Colonic mucosa (tissue), 4 donors: ENCODE measurements around the gene COMMD9. TPM values are rescaled to one million over a fixed set of nuclear protein-coding genes. Genes with fewer than 3 reads are reported as not detected.

Experiments used
- DNase-seq: peaks from one replicate; pipeline ENCODE4 v3.0.0-alpha.2; 2020
- H3K27ac ChIP-seq: fragments of 200-600 bp; one replicate; pipeline ENCODE4 v1.8.0; 2021
- H3K27me3 ChIP-seq: fragments of 200-600 bp; one replicate; pipeline ENCODE4 v1.8.0; 2021
- H3K36me3 ChIP-seq: fragments of 200-600 bp; one replicate; pipeline ENCODE4 v1.8.0; 2021
- H3K4me1 ChIP-seq: fragments of 200-600 bp; one replicate; pipeline ENCODE4 v1.8.0; 2021; ENCODE audit warnings: mild to moderate bottlenecking
- H3K4me3 ChIP-seq: fragments of 200-600 bp; one replicate; pipeline ENCODE4 v1.8.0; 2021
- H3K9ac ChIP-seq, 2 donors: one replicate each; pipeline ENCODE4 v1.7.0; 2013; ENCODE audit warnings: control low read depth in 2 of 2, low read depth in 2 of 2, low read length in 2 of 2
- H3K9me3 ChIP-seq: fragments of 200-600 bp; one replicate; pipeline ENCODE4 v1.8.0; 2021
- intact Hi-C: fragments of 100-400 bp; cut with DNase I; formaldehyde crosslinking; loops from one replicate; pipeline ENCODE4 v1.14.1; 2022
- total RNA-seq, 2 donors: library from RNA; stranded (reverse); fragmentation: NEBNext Ultra II Directional in 1 of 2; extraction: Animal tissue kit (Norgen Biotek cat#: 25700) in 1 of 2; gene quantifications; one replicate each; pipeline ENCODE4 v1.2.1, GENCODE V29; 2021
- TF ChIP-seq, protein P1 (sequence below): fragments of 200-600 bp; IDR thresholded peaks from one replicate; pipeline ENCODE4 v1.8.0; 2022; ENCODE audit warnings: antibody characterized with exemption, mild to moderate bottlenecking
- donor health status: healthy.
- donor health status: DM: no; HTN: no; CAD: no.
- donor health status: DM: no; HTN: no; CAD: no.

COMMD9 gene
- total RNA-seq, 2 donors from 2014 or later = 40.6 to 55.9 TPM

DNA sequence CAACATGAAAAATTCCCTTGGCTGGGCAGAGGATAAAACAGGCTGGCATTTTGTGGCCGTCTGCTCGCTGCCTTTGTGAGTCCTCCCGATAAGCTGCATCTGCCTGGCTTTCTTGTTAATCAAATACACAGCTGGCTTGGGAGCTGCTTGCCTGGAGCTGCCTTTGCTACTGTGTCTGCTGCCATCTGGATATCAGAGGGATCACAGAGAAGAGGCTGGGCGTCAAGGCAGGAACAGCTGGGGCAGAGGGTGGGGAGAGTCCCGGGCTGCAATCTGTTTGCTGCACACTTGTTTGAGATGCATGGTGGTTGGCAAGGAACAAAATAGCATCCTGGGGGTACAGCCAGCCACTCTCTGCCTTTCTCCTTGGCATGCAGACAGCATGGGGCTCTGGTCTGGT, 36.0 kb downstream of the COMMD9 start:
- Histone ChIP-seq H3K27me3 (no peaks in the 10 kb centered on the region), H3K9ac (no peak overlapping the region)
- intact Hi-C loops = no loop called here

DNA sequence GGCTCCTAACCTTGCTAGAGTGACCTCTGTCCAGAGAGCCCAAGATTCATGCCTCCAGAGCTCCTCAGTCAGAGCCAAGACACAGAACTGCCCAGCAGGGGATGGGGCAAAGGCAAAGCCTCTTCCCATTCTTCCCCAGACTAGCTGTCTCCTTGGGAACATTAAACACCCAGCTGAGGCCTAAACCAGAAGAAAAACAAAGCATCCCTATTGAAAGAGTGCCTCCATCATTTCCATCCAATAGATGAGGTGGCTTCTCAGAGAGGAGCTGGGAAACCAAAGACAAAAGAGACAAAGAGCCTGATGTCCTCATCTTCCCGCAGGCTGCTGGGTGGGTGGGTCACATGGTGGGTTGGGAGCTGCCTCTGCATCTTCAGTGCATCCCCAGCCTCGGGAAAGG, 37.4 kb downstream of the COMMD9 start:
- TF ChIP-seq, protein P1, sequence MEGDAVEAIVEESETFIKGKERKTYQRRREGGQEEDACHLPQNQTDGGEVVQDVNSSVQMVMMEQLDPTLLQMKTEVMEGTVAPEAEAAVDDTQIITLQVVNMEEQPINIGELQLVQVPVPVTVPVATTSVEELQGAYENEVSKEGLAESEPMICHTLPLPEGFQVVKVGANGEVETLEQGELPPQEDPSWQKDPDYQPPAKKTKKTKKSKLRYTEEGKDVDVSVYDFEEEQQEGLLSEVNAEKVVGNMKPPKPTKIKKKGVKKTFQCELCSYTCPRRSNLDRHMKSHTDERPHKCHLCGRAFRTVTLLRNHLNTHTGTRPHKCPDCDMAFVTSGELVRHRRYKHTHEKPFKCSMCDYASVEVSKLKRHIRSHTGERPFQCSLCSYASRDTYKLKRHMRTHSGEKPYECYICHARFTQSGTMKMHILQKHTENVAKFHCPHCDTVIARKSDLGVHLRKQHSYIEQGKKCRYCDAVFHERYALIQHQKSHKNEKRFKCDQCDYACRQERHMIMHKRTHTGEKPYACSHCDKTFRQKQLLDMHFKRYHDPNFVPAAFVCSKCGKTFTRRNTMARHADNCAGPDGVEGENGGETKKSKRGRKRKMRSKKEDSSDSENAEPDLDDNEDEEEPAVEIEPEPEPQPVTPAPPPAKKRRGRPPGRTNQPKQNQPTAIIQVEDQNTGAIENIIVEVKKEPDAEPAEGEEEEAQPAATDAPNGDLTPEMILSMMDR = no peak
- Histone ChIP-seq H3K4me1 (no peaks in the 10 kb centered on the region), H3K9ac (no peak overlapping the region), H3K27me3 (no peaks in the 10 kb centered on the region), H3K36me3 (no peaks in the 10 kb centered on the region), H3K4me3 (no peak overlapping the region), H3K9me3 (no peaks in the 10 kb centered on the region), H3K27ac (no peak overlapping the region)
- DNase-seq = no peak
- intact Hi-C loops = no loop called here

More for the DNA sequence above, 36.0 kb downstream of the COMMD9 start:
- TF ChIP-seq, protein P1 = no peak
- Histone ChIP-seq H3K36me3 (no peaks in the 10 kb centered on the region), H3K4me3 (no peak overlapping the region), H3K4me1 (no peaks in the 10 kb centered on the region), H3K9me3 (no peaks in the 10 kb centered on the region), H3K27ac (no peak overlapping the region)
- no peak for DNase-seq

DNA sequence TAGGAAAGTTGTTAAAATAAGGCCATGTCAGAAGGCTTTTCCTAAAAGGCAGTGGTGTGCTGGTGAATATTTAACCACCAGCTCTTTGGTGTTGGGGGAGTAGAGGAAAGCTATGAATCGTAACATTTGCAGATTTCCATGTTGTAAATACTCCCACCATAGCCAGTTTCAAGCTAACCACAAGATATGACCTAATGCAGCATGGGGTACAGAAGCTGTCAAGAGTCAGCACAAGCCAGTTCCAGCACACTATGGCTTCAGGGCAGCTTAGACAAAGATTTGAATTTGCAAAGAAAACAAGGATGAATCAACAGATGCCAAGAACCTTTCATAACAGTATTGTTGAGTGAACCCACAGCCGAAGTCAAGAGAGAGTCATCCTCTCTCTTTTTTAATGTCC, 40.0 kb downstream of the COMMD9 start:
- TF ChIP-seq, protein P1 = no peak
- H3K27me3 ChIP-seq = no peaks in the 10 kb centered on the region
- H3K27ac ChIP-seq = no peak overlapping the region
- H3K9ac ChIP-seq = no peak overlapping the region
- no peak overlapping the region for H3K4me3 ChIP-seq
- no peak for DNase-seq
- H3K4me1 ChIP-seq = no peaks in the 10 kb centered on the region
- no peaks in the 10 kb centered on the region for H3K9me3 ChIP-seq
- H3K36me3 ChIP-seq = no peaks in the 10 kb centered on the region
- intact Hi-C loops = no loop called here

DNA sequence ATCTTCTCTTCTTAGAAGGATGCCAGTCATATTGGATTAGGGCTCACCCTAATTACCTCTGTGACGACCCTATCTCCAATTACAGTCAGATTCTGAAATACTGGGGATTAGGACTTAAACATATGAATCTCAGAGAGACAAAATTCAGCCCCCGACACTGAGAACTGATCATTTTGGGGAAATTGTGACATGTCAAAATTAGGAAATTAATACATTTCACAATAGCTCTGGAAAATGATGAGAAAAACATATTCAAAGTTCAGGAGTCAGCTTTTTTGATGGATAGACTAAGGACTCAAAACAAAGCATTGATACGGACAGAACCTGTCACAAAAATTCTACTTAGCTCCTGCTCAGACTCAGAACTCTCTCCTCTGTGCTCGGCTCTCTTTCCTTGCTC, 40.8 kb downstream of the COMMD9 start:
- intact Hi-C loops = no loop called here
- no peak overlapping the region for H3K27ac ChIP-seq
- H3K4me3 ChIP-seq = no peak overlapping the region
- TF ChIP-seq, protein P1 = no peak
- no peaks in the 10 kb centered on the region for H3K9me3 ChIP-seq
- H3K36me3 ChIP-seq = no peaks in the 10 kb centered on the region
- H3K4me1 ChIP-seq = no peaks in the 10 kb centered on the region
- no peak overlapping the region for H3K9ac ChIP-seq
- DNase-seq = no peak
- H3K27me3 ChIP-seq = no peaks in the 10 kb centered on the region

DNA sequence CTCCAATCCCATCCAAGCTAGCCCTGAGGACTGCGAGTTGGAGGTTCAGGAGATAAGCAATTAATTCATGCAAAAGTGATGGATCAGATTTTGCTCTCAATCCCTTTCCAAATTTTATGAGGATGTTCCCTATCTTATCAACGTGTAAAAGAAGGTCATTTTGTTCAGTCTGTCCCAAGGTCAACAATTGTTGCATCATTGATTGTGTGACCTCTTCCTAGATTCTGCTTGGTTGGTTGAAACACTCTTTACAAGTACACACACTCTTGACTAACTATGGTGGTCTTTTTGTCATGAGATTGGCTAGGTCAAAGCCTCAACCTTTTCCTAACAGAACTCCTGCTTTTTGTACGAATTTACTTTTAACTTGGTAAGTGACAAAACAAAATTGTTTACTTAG, 41.7 kb downstream of the COMMD9 start:
- intact Hi-C loops = no loop called here
- TF ChIP-seq, protein P1 = no peak
- H3K9ac ChIP-seq = no peak overlapping the region

DNA sequence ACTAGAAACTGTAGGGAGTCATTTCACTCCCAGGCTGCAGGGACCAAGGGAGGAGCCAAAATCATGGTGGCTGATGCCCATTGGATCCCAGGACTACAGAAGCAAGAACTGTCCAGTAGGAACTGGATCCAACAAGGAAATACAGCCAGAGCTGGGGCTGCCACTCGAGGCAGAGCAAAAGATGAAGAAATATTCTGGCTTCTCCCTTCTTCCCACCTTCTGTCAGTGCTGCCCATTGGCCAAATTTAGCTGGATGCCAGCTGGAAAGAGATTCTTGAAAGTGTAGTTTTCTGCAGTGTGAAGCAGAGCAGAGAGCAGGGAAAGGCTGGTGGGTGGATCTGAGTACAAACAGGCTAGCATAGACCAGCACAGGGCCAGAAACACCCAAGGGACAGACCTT, 45.6 kb downstream of the COMMD9 start:
- Histone ChIP-seq H3K36me3 (no peaks in the 10 kb centered on the region), H3K27ac (no peak overlapping the region), H3K4me3 (no peak overlapping the region), H3K4me1 (no peaks in the 10 kb centered on the region), H3K27me3 (no peaks in the 10 kb centered on the region), H3K9me3 (no peaks in the 10 kb centered on the region), H3K9ac (no peak overlapping the region)
- TF ChIP-seq, protein P1 = no peak
- intact Hi-C loops = no loop called here
- no peak for DNase-seq

More for the DNA sequence above, 41.7 kb downstream of the COMMD9 start:
- Histone ChIP-seq H3K4me1 (no peaks in the 10 kb centered on the region), H3K4me3 (no peak overlapping the region), H3K27ac (no peak overlapping the region), H3K27me3 (no peaks in the 10 kb centered on the region), H3K9me3 (no peaks in the 10 kb centered on the region), H3K36me3 (no peaks in the 10 kb centered on the region)
- DNase-seq = no peak
